Activated naive CD8-positive, alpha-beta T cell treated with anti-CD3 and anti-CD28 coated beads for 36 hours (primary cell): ENCODE measurements around the gene CD96. TPM values are rescaled to one million over a fixed set of nuclear protein-coding genes. Genes with fewer than 3 reads are reported as not detected.
"Not testable (repeated sequence)": the region's sequence is repeated elsewhere in the genome, so short reads cannot be mapped to it uniquely, and the experiment has no call there.

Experiments used
- DNase-seq: peaks from one replicate; pipeline ENCODE4 v3.0.0; 2021
- H3K27ac Mint-ChIP-seq: one replicate; pipeline ENCODE4 v1.8.0; 2022; ENCODE audit warnings: mild to moderate bottlenecking, moderate library complexity, mixed read lengths
- H3K27me3 Mint-ChIP-seq: one replicate; pipeline ENCODE4 v1.8.0; 2022; ENCODE audit warnings: mild to moderate bottlenecking, mixed read lengths
- H3K36me3 Mint-ChIP-seq: one replicate; pipeline ENCODE4 v1.8.0; 2021; ENCODE audit warnings: mild to moderate bottlenecking, mixed read lengths
- H3K4me1 Mint-ChIP-seq: one replicate; pipeline ENCODE4 v1.8.0; 2021; ENCODE audit warnings: mixed read lengths
- H3K4me3 Mint-ChIP-seq: one replicate; pipeline ENCODE4 v1.8.0; 2022; ENCODE audit warnings: mild to moderate bottlenecking, moderate library complexity, mixed read lengths
- H3K9me3 Mint-ChIP-seq: one replicate; pipeline ENCODE4 v1.8.0; 2022; ENCODE audit warnings: mixed read lengths
- total RNA-seq, 2 experiments: library from RNA; stranded (reverse); gene quantifications; one replicate each; pipeline ENCODE4 v1.2.3, GENCODE V29; 2021

Gene CD96
- total RNA-seq, result 10 to 100 TPM; 70.3 to 74.8 TPM

GRCh38 chr3:111541911-111542483 lies at the start of gene CD96:
TSS of gene CD96 (plus strand) at chr3:111542197. CDS start at chr3:111542249, 52 bp downstream.
- H3K27ac Mint-ChIP-seq, result no peak within 1 kb of the TSS
- H3K36me3 Mint-ChIP-seq, result peaks cover 36% of the 10 kb centered on the region
- no peaks in the 10 kb centered on the region for H3K27me3 Mint-ChIP-seq
- peak within 1 kb of the TSS; percentile 95 for H3K4me3 Mint-ChIP-seq
- peak; percentile 64 for DNase-seq
- peaks cover 78% of the 10 kb centered on the region for H3K4me1 Mint-ChIP-seq
- peaks cover 6% of the 10 kb centered on the region for H3K9me3 Mint-ChIP-seq

DNA sequence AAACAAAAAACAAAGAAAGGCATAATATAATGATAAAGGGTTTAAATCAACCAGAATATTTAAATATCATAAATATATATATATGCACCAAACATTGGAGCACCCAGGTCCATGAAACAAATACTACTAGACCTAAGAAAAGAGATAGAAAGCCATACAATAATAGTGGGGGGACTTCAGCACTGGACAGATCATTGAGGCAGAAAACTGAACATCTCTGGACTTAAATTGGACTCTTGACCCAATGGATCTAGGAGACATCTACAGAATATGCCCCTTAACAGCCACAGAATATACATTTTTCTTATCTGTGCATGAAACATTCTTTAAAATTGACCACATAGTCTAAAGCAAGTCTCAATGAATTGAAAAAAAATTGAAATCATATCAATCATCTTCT lies 48.7 kb upstream of the CD96 start:
- Mint-ChIP-seq H3K27me3 (no peaks in the 10 kb centered on the region), H3K4me1 (no peaks in the 10 kb centered on the region), H3K27ac (no peak overlapping the region), H3K4me3 (no peak overlapping the region), H3K36me3 (no peaks in the 10 kb centered on the region), H3K9me3 (peaks cover 1% of the 10 kb centered on the region)
- no peak for DNase-seq

- Mint-ChIP-seq H3K4me1 (no peaks in the 10 kb centered on the region), H3K36me3 (no peaks in the 10 kb centered on the region), H3K9me3 (peaks cover 5% of the 10 kb centered on the region), H3K27me3 (no peaks in the 10 kb centered on the region), H3K4me3 (no peak overlapping the region), H3K27ac (no peak overlapping the region)
- DNase-seq, result no peak
Observed at GRCh38 chr3:111496894-111497559, 45.0 kb upstream of the CD96 start.

GRCh38 chr3:111498022-111498421 lies 44.0 kb upstream of the CD96 start:
- no peaks in the 10 kb centered on the region for H3K4me1 Mint-ChIP-seq
- no peak for DNase-seq
- H3K9me3 Mint-ChIP-seq, result peaks cover 5% of the 10 kb centered on the region
- no peak overlapping the region for H3K4me3 Mint-ChIP-seq
- H3K27ac Mint-ChIP-seq, result no peak overlapping the region
- no peaks in the 10 kb centered on the region for H3K27me3 Mint-ChIP-seq
- no peaks in the 10 kb centered on the region for H3K36me3 Mint-ChIP-seq

GRCh38 chr3:111506435-111506834 lies 35.6 kb upstream of the CD96 start:
- H3K4me3 Mint-ChIP-seq, result no peak overlapping the region

GRCh38 chr3:111509308-111509707 lies 32.7 kb upstream of the CD96 start:
- H3K27me3 Mint-ChIP-seq, result no peaks in the 10 kb centered on the region
- H3K36me3 Mint-ChIP-seq, result no peaks in the 10 kb centered on the region
- H3K9me3 Mint-ChIP-seq, result no peaks in the 10 kb centered on the region
- H3K4me1 Mint-ChIP-seq, result peaks cover 2% of the 10 kb centered on the region
- DNase-seq, result no peak
- H3K27ac Mint-ChIP-seq, result no peak overlapping the region
- no peak overlapping the region for H3K4me3 Mint-ChIP-seq

More at GRCh38 chr3:111506435-111506834, 35.6 kb upstream of the CD96 start:
- no peaks in the 10 kb centered on the region for H3K36me3 Mint-ChIP-seq
- peaks cover 2% of the 10 kb centered on the region for H3K4me1 Mint-ChIP-seq
- no peaks in the 10 kb centered on the region for H3K27me3 Mint-ChIP-seq
- DNase-seq, result no peak
- H3K27ac Mint-ChIP-seq, result no peak overlapping the region
- H3K9me3 Mint-ChIP-seq, result no peaks in the 10 kb centered on the region

GRCh38 chr3:111517801-111518200 lies 24.2 kb upstream of the CD96 start:
- H3K4me3 Mint-ChIP-seq, result no peak overlapping the region
- H3K27ac Mint-ChIP-seq, result no peak overlapping the region
- no peaks in the 10 kb centered on the region for H3K27me3 Mint-ChIP-seq
- no peaks in the 10 kb centered on the region for H3K36me3 Mint-ChIP-seq
- no peak for DNase-seq
- no peaks in the 10 kb centered on the region for H3K9me3 Mint-ChIP-seq
- H3K4me1 Mint-ChIP-seq, result no peaks in the 10 kb centered on the region

DNA sequence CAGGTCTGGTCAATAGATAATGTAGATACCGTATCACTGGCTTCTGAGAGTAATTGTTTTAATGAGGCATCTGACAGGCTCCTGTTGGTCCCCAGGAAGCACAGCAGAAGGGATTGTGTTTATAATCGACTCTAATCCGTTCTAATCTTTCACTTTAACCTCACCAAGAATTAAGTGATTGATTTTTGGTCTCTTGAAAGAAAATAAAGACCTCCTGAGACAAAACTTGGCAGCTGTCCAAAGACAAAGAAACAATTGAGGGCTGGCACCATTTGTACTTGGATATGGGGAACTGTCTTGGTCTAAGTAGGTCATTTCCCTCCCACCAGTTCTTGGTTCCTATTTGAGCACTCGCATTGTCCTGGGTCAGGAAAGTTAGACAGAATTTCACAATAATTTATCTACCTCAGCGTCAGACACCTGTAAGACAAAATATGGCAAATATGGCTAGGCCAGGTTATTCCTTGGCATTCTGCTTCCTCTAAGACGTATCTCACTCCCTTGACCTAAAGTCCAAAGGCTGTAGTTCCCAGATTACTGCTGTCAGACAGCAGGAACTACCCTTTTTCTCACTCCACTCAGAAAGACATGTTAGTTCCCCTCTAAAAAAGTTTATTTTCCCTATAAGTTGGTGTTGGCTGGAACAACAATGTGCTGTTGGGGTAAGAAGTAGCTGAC lies 22.7 kb upstream of the CD96 start:
- Mint-ChIP-seq H3K4me1 (no peaks in the 10 kb centered on the region), H3K36me3 (no peaks in the 10 kb centered on the region), H3K4me3 (no peak overlapping the region), H3K27me3 (no peaks in the 10 kb centered on the region), H3K9me3 (no peaks in the 10 kb centered on the region), H3K27ac (no peak overlapping the region)
- DNase-seq, result no peak

GRCh38 chr3:111521891-111522290 lies 20.1 kb upstream of the CD96 start:
- Mint-ChIP-seq H3K4me3 (no peak overlapping the region), H3K36me3 (no peaks in the 10 kb centered on the region), H3K9me3 (no peaks in the 10 kb centered on the region), H3K27me3 (no peaks in the 10 kb centered on the region), H3K27ac (no peak overlapping the region), H3K4me1 (no peaks in the 10 kb centered on the region)
- DNase-seq, result no peak

- not testable (repeated sequence) for H3K27ac Mint-ChIP-seq, H3K36me3 Mint-ChIP-seq
Observed at GRCh38 chr3:111524486-111524885, 17.5 kb upstream of the CD96 start.

DNA sequence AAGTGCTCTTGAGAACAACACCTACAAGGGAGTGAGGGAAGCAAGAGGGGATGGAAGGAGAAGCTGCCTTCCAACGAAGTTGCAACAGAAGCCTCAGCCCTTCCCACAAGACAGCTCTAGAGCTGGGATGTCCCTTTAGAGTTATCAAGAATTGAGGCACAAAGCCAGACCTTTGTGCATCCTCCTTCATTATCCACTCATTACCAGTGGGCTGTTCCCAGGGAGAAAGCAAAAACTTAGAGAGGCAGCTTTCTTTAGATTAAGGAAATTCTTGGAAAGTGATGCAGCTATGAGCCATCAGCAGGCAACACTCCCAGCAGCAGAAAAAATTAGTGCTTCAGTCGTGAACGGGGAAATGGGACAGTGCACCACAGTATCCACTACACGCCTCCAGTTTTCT lies 10.6 kb upstream of the CD96 start:
- Mint-ChIP-seq H3K27me3 (no peaks in the 10 kb centered on the region), H3K27ac (no peak overlapping the region), H3K36me3 (no peaks in the 10 kb centered on the region), H3K9me3 (peaks cover 4% of the 10 kb centered on the region), H3K4me1 (peaks cover 18% of the 10 kb centered on the region), H3K4me3 (no peak overlapping the region)
- no peak for DNase-seq

More at GRCh38 chr3:111524486-111524885, 17.5 kb upstream of the CD96 start:
- not testable (repeated sequence) for H3K4me1 Mint-ChIP-seq, H3K4me3 Mint-ChIP-seq, H3K9me3 Mint-ChIP-seq, H3K27me3 Mint-ChIP-seq, DNase-seq

DNA sequence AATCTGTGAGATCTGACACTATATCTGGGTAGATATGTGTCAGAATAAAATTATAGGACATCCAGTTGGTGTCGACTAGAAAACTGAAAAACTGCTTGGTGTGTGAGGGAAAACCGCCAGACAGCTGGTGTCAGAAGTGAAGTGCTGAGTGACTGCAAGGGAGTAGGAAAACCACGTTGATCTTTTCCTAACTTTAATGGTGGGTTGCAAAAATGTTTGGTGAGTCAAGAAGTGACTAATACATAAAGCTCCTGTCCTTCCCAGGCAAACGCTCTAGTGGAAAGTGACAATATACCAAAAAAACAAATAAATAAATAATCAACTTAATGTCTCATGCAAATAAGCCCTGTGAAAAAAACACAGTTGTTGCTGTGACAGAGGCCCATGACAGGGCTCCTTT lies 7.3 kb upstream of the CD96 start:
- Mint-ChIP-seq H3K36me3 (no peaks in the 10 kb centered on the region), H3K4me3 (no peak overlapping the region), H3K27me3 (no peaks in the 10 kb centered on the region), H3K4me1 (peaks cover 43% of the 10 kb centered on the region), H3K27ac (no peak overlapping the region), H3K9me3 (peaks cover 6% of the 10 kb centered on the region)
- no peak for DNase-seq

- peaks cover 2% of the 10 kb centered on the region for H3K9me3 Mint-ChIP-seq
- DNase-seq, result no peak
- H3K4me3 Mint-ChIP-seq, result no peak overlapping the region
- H3K4me1 Mint-ChIP-seq, result peaks cover 67% of the 10 kb centered on the region
- H3K27ac Mint-ChIP-seq, result no peak overlapping the region
- H3K27me3 Mint-ChIP-seq, result no peaks in the 10 kb centered on the region
- peaks cover 3% of the 10 kb centered on the region for H3K36me3 Mint-ChIP-seq
Observed at GRCh38 chr3:111538111-111538510, 3.9 kb upstream of the CD96 start.

DNA sequence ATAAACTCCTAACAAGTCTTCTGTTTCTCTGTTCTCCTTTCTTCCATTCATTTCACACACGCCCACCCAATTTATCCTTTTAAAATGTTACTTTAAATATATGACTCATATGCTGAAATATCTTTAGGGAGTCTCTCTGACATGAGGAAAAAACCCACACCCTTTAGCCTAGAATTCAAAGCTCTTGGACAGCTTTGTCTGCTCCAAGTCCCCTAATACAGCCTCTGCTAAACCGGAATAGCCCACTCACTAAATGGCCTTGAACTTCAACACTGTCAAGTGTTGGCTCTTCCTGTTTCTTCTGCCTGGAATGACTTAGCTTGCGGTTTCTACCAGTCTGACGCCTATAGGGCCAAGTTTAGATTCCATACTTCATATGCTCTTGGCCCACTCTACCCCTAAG lies 3.3 kb upstream of the CD96 start:
- DNase-seq, result no peak
- Mint-ChIP-seq H3K4me1 (peaks cover 69% of the 10 kb centered on the region), H3K27ac (no peak overlapping the region)

GRCh38 chr3:111539351-111540331 lies 2.4 kb upstream of the CD96 start:
- no peak overlapping the region for H3K27ac Mint-ChIP-seq
- H3K4me1 Mint-ChIP-seq, result peaks cover 76% of the 10 kb centered on the region

More for the DNA sequence above, 3.3 kb upstream of the CD96 start:
- H3K27me3 Mint-ChIP-seq, result no peaks in the 10 kb centered on the region
- H3K4me3 Mint-ChIP-seq, result peak overlapping the region; percentile 6
- H3K36me3 Mint-ChIP-seq, result peaks cover 4% of the 10 kb centered on the region
- peaks cover 2% of the 10 kb centered on the region for H3K9me3 Mint-ChIP-seq

More at GRCh38 chr3:111539351-111540331, 2.4 kb upstream of the CD96 start:
- Mint-ChIP-seq H3K9me3 (peaks cover 6% of the 10 kb centered on the region), H3K4me3 (peak overlapping the region; percentile 68), H3K36me3 (peaks cover 14% of the 10 kb centered on the region), H3K27me3 (no peaks in the 10 kb centered on the region)
- DNase-seq, result peak; percentile 53
